Activated CD4-positive, alpha-beta T cell treated with anti-CD3 and anti-CD28 coated beads, Interleukin-2, amount 50 U/mL, for 1 hour (primary cell): ENCODE results near the gene CHAT.
A peak's percentile ranks its signal among the peaks of the same experiment; 100 is the strongest.

Experiments used
- DNase-seq: peaks from one replicate; pipeline ENCODE4 v3.0.0-alpha.2; 2020

CHAT gene

DNA sequence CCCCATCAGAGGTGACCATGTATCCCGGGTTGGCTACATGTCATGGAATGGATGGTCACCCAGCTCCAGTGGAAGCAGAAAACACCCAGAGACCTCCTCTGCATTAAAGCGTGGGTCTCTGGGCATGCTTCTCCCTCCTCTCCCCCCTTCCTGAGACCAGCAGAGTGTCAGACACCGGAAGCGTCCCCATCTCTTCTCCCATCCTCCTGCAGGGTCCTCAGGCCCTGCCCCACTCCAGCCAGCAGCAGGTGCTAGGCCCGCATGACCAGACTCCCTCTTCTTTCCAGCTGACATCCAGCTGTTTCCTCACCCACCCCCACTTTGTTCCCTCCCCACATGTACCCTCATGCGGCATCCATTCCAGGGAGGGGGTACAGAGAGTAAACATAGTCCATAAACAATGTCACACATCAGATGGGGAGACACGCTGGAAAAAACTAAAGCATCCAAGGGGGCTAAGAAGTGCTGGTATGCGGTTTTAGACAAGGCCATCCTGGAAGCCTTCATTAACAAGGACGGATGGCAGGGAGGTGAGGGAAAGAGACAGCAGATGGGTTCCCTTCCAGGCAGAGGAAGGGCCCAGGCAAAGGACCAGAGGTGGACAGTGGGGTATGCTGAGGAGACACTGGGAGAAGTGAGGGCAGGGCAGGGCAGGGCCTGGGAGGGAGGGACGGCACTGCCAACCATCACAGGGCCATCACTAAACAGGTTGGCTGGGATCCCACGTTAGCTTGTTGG lies 16.2 kb upstream of the CHAT start:
- DNase-seq, result no peak

GRCh38 chr10:49598164-49598856 lies 15.5 kb upstream of the CHAT start:
- no peak for DNase-seq

DNA sequence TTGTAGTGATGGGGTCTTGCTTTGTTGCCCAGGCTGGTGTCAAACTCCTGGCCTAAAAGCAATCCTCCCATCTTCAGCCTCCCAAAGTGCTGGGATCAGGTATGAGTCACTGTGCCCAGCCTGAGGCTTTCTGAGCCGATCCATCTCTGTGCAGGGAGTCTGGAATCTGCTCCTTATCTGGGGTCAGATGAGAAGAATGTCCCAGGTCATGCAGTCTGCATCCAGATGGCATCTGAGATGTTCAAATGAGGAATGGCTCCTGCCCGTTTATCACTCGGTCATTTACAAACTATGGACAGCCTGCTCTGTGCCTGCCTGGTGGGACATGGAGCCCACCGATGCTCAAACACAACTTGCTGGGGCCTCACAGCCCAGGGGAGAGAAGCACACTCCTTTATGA lies 14.9 kb upstream of the CHAT start:
- DNase-seq, result no peak

GRCh38 chr10:49599546-49599945 lies 14.3 kb upstream of the CHAT start:
- no peak for DNase-seq

DNA sequence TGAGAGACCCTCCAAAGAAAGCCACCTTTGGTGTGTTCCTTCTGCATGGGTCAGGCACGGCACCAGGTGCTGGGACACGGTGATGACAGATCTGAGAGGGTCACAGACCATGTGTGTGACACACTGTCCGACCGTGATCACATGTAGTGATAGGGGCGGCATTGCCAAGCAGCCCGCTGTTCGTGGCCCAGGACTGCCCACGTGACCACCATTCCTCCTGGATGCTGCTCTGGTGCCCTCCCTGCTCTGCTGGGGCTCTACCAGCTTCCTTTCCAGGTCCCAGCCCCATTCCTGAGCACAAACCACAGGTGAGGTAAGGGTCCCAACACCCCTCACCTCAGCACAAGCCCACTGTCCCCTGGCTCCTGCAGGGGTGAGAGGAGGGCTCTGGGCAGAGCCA lies 13.8 kb upstream of the CHAT start:
- DNase-seq, result no peak

- DNase-seq, result no peak
These were observed 12.9 kb upstream of the CHAT start for GRCh38 chr10:49600781-49601400.

- no peak for DNase-seq
These were observed 12.0 kb upstream of the CHAT start for GRCh38 chr10:49601857-49602256.

- DNase-seq, result no peak
These were observed 11.3 kb upstream of the CHAT start for GRCh38 chr10:49602380-49603023.

DNA sequence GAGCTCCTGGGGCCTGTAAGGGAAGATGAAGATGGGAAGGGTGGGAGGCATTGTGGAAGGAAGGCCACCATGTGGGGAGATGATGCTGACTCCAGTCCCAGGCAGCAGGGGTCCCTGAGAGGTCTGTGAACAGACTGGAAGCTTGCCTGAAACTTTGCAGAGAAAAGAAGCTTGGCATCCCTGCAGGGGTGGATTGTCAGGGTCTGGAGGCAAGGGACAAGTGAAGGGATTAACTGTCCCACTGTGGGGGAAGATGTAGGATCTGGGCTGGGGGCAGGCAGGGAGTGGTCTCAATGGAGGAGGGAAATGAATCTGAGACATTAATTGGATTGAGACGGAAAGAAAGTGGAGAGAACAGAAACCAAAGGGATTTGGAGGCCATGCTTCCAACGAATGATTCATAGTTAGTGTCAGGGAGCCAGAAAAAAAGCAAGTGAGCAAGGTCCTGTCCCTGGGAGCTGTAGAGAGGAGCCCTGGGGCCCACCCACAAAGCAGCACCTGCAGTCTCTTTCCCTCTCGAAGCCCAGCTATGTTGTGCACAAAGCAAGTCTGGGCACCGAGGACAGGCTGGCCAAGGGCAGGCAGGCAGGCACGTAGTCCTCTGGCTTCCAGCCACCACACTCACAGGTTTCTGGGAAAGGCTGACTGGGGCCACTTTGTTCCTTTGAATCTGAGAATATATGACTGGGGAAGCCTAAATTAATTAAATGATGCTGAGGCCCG lies 8.5 kb upstream of the CHAT start:
- DNase-seq, result no peak

GRCh38 chr10:49605939-49606509 lies 7.8 kb upstream of the CHAT start:
- no peak for DNase-seq

- DNase-seq, result peak; percentile 47
These were observed 6.8 kb upstream of the CHAT start for GRCh38 chr10:49606981-49607535.

GRCh38 chr10:49608166-49609005 lies 5.5 kb upstream of the CHAT start:
- DNase-seq, result no peak

DNA sequence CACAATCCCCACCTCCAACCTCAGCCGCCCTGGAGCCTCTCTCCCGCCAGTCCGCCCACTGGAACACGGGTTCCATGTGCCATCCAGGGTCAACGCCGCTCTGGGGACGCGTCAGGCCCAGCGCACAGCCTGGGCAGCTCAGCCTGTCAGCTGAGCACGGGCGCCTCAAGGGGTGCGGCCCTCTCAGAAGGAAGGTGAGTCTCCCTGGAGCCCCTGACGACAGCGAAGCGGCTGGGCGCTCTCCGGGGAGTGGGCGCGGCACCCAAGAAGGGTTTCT lies 4.9 kb upstream of the CHAT start:
- no peak for DNase-seq

DNA sequence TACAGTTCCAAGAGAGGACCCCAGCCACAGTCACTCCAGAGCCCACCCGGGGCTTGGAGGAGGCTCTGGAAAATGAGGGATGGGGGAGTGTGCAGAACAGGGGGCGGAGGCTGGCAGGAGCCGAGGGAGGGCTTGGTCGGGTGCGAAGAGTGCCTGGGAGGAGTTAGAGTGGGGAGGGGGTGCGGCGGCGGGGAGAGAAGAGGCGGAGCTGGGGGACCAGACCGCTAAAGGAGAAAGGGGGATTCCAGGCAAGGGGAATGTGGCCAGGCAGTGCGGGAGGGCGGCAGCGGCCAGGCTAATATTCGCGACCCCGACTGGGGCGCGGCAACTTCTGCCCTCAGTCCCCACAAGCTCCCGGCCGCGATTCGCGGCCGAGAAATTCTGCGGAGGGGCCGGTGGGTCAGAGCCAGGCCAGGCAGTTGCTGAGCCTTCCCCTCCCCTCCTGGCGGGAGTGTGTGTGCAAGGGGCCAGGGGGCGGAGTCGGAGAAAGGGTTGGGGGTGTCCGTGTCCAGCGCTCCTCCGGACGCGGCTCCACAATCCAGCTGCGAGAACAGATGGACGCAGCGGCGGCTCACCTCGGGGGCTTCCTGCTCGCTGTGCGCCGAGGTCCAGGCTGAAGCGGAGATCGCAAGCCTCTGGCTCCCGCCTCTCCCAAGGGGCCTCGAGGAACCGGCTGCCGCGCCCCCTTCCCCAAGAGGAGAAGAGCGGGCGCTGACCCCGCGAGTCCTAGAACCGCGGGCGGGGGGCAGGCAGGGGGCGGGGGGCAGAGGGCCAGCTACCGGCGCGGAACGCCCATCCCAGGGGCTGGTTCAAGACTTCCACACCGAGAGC lies 4.3 kb upstream of the CHAT start:
- DNase-seq, result no peak

DNA sequence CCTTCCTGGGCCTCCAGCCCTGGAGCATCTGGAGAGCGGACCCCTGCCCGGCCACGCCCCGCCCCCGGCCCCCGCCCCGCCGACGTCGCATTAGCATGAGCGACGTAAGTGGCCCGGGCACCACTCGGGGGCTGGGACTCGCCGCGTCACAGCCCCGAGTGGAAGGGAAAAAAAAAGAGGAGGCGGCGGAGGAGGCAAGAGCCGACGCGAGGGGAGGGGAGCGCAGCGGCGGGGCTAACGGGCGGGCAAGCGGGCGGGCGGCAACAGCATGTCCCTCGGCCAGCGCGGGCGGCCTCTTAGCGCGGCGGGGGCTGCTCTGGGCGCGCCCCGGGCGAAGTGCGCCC lies 3.8 kb upstream of the CHAT start, which contains the start of gene SLC18A3:
TSS of gene SLC18A3 (plus strand) at position 197 of the 344 bp plus-strand sequence. CDS start 431 bp downstream, outside the sequence.
- DNase-seq, result no peak

- no peak for DNase-seq
These were observed 3.2 kb upstream of the CHAT start for GRCh38 chr10:49610458-49611165.

GRCh38 chr10:49611166-49611815 lies 2.5 kb upstream of the CHAT start:
- DNase-seq, result no peak

DNA sequence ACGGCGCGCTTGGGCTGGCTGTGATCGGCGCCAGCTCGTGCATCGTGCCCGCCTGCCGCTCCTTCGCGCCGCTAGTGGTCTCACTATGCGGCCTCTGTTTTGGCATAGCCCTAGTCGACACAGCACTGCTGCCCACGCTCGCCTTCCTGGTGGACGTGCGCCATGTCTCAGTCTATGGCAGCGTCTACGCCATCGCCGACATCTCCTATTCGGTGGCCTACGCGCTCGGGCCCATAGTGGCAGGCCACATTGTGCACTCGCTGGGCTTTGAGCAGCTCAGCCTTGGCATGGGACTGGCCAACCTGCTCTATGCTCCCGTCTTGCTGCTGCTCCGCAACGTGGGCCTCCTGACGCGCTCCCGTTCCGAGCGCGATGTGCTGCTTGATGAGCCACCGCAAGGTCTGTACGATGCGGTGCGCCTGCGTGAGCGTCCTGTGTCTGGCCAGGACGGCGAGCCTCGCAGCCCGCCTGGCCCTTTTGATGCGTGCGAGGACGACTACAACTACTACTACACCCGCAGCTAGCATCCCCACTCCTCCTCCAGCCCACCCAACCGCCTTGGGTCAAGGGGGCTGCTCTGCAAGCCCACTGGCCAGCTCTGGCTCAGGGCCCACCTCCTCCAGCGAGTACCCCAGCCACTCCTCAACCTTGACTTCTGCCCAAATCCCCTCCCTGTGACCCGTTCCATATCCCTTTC lies 1.9 kb upstream of the CHAT start:
- DNase-seq, result no peak
